Pons (tissue), 1 donor: Measurements from ENCODE around the gene OR11A1.

Experiments
- DNase-seq: peaks from one replicate; pipeline ENCODE4 v3.0.0-alpha.2; 2016; ENCODE audit warnings: low spot score

OR11A1 gene, protein sequence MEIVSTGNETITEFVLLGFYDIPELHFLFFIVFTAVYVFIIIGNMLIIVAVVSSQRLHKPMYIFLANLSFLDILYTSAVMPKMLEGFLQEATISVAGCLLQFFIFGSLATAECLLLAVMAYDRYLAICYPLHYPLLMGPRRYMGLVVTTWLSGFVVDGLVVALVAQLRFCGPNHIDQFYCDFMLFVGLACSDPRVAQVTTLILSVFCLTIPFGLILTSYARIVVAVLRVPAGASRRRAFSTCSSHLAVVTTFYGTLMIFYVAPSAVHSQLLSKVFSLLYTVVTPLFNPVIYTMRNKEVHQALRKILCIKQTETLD

DNA sequence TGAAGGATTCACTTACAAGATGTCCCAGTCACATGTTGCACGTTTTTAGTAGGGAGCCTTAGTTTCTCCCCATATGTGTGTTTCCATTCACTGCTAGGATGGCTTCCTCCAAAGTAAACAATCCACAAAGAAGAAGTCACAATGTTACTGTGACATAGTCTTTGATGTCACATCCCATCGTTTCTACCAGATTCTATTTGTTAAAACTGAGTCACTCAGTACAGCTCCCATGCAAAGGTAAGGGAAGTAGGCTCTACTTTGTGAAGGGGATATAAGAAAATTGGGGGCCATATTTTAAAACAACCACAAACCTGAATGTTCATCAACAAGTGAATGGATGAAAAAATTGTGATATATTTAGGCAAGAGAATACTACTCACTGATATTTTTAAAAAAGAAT is at the start of gene OR11A1, which contains the start of gene OR2H1:
Gene OR11A1 (minus strand): TSS at position 101 of the 400 bp plus-strand sequence. CDS start 29,430 bp downstream, outside the sequence.
Gene OR2H1 (plus strand): TSS at position 185 of the 400 bp plus-strand sequence. CDS start 4,615 bp downstream, outside the sequence.
- no peak for DNase-seq

DNA sequence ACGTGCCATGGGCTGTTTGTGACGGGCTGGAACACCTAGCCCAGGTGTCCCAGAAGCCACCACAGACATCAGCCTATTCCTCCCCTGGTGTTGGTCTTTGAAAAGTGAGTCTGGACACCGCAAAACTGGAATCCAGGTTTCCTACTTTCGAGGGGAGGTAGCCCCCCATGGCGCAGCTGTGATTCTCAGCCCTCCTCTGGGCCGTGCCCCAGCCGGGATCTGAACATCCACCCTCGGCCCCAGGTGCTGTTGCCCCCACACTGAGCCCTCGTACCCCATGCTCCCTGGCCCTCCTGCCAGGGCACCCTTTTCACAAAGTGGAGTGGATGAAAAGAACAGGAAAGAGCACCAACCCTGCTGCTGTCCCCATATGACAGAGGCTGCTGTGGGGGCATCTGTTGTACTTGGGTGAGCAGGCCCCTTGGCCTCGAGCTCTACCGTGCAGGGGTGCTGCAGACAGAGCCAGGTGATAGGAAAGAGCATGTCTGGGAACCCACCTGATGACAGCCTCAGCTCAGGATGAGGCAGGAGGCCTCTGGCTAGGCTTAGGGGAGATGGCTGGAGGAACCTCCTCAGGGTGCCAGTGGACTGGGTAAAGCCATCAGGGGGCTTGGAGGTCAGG is 49.7 kb upstream of the OR11A1 start:
- DNase-seq, result no peak

DNA sequence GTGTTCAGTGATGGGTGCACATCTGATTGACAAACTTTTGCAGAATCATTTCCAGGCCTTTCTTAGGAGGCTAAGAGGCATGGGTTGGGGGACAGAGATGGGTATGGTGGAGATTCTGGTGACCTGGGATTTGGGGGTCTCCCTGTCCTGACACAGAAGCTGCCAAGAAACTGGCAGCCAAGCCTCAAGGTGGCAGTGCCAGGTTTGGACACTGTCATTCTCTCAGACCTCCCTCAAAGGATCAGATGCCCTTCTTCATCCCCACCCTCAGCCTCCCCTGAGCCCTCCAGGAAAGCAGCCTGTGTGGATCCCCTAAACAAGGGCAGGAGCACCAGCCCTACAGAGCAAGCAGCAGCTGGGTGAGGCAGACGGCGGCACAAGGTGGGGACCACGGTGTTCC is 48.9 kb upstream of the OR11A1 start:
- no peak for DNase-seq

DNA sequence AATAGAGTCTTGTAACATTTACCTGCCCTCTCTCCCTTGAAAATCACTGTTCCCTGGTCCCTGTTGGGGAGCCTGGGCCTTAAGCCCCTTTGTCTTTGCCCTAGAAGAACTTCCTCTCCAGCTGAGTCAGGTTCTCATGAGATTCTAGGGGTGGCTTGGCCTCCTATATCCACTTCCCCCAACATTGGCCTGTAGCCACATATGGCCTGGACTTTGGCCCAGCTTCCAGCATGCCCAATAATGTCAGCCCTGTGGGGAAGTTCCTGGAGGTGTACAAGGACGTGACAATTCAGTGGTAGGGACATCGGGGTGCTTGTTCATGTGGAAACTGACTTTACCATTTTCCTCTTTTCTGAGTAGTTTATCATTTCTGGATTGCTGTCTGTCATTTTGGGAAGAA is 48.1 kb upstream of the OR11A1 start:
- no peak for DNase-seq

DNA sequence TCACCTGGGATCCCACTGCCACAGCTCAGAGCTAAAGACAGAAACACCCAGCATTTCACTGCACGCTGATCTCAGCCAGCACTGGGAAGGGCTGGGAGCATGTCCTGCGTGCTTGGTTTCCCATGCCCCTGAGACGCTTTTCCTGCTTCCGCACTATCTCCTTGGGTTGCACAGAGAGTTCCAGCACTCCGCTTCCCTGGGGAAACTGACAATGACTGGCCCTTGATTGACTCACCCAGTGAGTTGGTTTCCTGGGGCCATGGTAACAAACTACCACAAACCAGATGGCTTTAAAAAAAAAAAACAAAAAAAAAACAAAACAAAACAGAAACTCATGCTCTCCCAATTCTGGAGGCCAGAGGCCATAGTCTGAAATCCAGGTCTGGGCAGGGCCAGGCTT is 45.7 kb upstream of the OR11A1 start:
- no peak for DNase-seq

DNA sequence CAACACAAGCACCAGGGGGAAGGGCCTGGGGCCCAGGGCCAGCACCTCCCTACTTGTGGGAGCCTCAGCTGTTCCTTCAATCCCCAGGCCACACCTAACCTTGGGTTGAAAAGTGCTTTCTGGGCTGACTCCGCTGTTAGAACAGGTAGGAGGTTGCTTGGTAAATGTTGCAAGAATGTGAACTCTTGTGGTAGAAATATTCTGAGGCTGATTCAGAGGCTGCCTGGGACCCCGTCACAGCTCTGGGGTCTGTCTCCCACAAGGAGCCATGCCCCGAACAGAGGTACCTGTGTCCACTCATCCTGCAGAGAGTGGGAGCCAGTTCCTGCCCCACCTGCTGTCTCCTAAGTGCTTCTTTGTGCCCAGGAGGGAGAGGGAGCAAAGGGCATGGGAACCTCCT is 45.3 kb upstream of the OR11A1 start:
- no peak for DNase-seq

DNA sequence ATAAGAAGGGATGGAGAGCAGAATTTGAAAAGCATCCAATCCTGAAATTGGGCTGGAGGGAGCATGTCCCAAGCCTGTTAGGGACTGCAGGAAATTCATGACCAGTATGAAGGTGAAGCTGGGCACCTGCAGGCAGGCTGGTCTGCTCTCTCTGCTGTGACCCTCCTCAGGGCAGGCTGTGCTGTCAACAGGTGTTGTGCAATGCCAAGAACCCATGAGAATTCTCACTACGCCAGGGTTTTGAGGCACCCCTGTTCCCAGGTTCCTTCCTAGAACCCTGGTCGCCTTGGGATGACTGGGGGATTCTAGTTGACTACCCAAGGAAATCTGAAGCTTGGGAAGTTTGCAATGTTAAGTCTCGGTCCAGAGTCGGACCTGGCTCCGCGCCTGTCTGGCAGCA is 44.2 kb upstream of the OR11A1 start:
- no peak for DNase-seq

DNA sequence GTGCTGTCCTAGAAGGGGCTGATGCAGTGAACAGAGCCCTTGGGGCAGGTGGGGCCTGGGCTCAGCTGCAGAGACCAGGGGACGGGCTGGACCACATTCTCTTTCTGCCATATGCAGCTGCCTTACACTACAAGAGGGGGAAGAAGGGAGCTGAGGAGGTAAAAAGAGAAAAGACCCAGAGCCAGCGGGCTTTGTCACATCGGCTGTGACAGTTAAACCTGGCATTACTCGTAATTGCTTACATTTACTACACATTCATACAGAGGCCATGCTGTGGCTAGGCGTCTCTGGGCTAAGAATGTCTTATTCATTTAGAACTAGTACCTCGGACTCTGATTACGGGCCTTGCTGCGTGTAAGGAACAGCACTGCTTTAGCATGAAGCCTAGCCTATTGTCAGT is 43.7 kb upstream of the OR11A1 start:
- DNase-seq, result no peak

DNA sequence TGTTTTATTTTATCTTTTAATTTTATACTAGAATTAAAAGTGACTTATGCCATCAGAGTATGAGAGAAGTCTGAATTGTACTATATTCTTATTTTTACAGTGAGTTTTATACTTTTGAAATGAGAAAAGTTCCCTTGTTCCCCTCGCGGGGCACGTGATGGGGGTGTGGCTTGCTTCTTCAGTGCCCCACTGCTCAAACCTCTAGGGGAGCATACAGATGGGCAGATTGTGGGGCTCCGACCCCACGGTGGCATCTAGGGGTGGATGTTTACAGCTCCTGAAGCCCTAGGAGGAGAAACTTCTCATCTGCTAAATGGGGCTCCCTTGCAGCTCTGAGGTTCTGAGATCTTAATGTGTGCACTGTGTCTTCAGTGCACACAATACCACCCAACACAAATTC is 42.8 kb upstream of the OR11A1 start:
- DNase-seq, result no peak

DNA sequence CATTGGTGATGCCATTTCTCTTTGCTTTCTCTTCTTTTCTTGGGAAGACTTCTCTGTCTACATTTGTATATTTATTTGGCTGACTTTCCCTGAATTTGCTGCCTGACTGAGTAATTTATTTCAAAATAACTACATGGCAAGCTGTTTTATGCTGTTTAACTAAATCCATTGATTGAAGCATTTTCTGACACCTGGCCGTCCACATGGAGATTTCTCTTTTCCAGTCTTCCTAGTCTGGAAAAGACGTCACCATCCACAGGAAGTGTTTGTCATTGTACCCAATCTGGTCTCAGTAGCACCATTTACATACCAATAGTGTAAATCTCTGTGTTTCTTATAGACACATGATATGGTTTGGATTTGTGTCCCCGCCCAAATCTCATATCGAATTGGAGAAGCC is 40.1 kb upstream of the OR11A1 start:
- DNase-seq, result no peak

DNA sequence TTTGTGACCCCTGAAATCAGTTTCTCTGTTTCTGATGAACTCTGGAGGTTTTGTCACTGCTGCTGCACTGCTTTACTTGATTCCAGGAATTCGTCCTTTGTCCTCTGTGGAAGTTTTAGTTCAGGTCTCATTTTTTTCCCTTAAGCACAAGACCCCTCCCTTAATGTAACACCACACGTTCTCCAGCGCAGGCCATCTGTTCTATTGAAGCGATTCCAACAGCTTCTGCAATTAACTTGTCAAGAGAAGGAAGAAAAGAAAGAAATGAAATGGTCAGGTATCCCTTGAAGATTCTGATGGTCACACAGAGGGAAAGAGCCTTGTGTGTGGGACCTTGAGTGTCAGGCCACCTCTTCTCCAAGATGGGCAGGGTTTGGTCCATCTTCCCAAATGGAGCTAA is 38.7 kb upstream of the OR11A1 start:
- no peak for DNase-seq

DNA sequence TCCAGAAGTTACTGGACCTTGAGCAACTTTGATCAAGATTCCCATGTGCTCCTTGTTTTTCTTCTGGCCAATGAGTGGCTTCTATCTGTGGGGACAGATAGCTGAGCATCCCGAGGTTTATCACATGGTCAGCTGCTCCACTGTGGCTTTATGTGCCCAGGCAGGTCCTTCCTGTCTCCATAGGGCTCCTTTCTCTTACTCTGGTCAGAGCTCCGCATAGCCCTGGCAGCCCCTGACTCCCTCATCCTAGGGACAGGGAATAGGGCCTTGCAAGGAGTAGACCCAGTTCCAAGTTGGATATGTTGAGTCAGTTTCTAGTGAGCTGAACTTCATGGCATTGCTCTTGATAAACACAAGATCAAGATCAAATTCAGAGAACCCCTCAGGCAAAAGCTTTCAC is 37.3 kb upstream of the OR11A1 start:
- DNase-seq, result no peak

DNA sequence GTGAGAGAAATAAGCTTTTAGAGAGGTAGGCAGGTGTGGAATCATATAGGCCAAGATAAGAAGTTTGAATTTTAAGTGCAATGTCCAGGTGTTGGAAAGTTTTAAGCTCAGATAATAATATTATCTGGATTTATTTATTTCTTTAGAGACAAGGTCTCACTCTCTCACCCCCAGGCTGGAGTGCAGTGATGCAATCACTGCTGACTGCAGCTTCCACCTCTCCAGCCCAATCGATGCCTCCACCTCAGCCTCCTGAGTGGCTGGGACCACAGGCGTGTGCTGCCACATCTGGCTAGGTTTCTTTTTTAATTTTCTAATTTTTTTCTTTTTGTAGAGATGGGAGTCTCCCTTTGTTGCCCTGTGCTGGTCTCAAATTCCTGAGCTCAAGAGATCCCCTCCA is 36.4 kb upstream of the OR11A1 start:
- no peak for DNase-seq

DNA sequence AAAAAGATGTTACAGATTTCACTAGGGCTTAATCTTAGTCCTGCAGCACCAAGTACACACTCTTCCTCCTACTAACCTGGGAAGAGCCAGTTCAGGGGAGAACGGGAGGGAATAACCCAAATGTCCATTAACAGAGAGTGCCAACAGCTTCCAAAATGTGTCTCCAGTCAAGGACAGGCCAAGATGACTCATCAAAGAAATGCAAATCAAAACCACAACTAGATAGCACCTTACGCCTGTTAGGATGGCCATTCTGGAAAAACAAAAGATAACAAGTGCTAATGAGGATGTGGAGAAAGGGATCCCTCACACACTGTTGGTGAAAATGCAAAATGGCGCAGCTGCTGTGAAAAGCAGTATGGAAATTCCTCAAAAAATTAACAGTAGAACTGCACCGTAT is 34.7 kb upstream of the OR11A1 start:
- no peak for DNase-seq

DNA sequence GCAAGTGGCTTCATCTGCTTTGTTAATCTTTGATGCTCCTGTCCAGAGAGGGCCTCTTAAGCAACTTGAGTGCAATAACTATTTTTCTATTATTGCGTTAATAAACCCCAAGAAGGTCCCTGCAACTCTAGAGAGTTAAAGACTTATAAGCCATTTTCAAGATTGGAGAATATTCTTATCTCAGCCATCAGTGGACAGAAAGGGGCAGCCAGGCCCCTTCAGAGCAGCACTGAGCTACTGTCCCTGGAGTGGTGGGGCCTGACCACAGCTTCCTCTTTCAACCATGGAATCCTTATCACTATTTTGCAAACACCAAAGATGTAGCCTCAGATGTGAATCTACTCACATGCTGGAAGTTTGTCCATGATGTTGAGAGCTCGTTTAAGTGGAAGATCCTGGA is 33.7 kb upstream of the OR11A1 start:
- DNase-seq, result no peak

DNA sequence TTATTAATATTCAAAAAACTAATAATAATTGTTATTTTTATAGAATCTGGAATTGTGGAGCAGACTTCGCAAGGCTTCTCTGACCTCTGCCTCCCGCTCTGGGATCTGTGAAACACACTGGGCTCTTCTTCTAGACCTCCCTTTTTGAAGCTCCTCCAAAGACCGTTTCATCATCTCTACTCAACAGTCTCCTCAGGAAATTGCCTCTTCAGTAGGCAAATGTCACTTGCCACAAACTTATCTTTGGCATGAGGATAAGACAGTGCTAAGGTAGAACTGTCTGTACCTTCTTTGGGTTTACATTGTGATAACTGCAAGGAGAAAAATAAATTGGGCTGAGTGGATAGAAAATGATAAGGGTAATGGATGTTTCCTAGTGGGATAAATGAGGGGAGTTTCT is 33.2 kb upstream of the OR11A1 start:
- DNase-seq, result no peak

DNA sequence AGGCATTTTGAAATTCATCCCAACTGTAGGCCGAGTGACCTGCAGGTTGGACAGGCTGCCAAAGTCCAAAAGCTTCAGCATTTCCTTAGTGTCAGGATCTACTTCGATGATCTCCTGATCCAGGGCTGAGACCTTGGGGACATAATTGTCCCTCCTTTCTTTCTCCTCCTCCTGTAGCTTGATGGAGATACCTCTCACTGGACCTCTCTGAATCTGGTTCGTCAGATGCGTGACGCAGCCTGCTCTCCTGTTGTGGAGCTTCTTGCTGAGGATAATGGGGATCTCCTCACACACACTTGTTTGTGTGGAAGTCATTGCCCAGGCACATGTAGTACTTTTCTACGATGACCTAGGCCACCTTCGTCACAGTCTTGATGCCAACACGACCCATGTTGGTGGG is 32.4 kb upstream of the OR11A1 start:
- no peak for DNase-seq

DNA sequence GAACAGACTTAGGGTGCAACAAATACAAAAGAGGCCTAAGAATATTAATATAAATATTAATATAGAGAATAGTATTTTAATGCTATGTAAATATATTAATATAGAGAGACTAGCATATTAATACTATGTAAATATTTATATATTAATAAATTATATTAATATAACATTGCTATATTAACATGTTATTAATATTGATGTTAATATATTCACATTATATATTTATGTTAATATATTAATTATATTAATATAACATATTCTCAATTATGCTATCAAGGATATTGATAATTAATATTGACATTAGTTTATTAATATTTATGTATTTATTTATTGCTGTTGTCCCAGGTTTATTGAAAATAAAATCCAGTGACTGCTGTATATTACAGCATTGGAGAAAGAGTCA is 32.0 kb upstream of the OR11A1 start:
- DNase-seq, result no peak

DNA sequence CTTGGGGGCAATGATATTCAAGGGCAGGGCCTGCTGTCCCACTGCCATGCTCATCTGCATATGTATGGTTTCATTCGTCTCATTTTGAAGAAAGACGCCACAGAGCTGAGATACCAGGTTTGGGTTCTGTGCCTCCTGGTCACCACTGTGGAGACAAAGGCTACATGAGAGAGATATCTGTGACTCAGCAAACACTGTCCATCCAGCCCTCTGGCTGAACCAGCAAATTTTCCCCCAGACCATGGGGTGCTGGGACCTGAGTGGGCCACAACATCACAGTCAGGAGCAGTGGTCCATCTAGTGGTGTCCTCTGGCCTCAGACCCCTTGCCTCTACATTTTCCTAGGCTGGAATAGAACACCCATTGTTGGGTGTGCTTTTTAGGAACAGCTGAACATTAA is 30.8 kb upstream of the OR11A1 start, which contains the start of gene MAS1L:
Gene MAS1L (minus strand): TSS at position 297 of the 400 bp plus-strand sequence. CDS start 54 bp downstream, at position 243.
- no peak for DNase-seq

DNA sequence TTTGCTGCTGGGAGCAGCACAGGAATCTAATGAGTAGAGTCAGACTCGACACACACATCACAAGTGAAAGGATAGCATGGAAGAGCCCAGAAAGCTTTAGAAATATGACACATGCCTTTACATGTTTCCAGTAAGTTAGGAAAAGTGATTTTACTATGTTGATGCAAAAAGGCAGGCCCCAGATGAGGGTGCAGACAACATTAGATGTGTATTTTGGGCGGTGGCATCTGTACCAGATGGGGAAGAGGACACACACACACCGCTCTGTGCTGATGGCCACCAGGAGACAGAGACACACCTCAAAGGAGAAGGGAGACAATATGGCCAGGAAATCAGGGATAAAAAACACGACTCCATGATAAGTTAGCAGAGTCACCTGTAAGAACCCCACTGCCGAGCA is 30.3 kb upstream of the OR11A1 start:
- no peak for DNase-seq

DNA sequence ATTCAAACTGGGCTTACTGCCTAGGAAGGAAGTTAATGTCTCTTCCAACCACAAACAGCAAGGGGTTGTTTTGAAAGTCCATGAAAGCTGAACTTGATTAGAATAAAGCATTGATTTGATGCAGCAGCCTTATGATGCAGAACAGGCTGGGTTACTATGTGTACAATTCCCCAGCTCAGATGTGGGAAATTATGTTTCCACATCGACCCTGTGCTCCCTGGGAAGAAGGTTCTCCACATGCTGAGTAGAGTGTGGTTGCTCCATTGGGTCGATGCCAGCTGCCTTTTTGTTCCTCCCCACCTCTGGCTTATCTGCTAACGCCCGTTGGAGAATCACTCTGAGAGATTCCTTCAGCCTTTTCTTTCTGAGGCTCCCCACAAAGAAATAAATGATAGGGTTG is 29.7 kb upstream of the OR11A1 start:
- no peak for DNase-seq

DNA sequence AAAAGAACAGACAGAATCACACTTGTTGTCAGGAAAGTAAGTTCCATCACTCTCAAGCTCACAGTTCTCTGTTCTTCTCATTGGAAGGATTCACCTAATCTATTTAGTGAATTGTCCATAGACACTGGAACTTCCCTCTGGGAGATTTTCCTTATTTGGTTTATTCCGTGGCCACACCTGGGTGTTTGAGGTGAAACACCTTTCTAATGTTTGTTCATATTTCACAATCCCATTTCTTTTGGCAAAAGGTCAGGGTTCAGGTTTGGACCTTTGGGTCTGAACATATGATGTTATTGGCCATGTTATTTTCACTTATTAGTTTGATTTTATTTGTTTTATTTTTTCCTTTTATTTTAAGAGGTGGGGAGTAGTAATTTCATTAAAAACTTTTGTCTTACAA is 26.9 kb upstream of the OR11A1 start:
- no peak for DNase-seq

DNA sequence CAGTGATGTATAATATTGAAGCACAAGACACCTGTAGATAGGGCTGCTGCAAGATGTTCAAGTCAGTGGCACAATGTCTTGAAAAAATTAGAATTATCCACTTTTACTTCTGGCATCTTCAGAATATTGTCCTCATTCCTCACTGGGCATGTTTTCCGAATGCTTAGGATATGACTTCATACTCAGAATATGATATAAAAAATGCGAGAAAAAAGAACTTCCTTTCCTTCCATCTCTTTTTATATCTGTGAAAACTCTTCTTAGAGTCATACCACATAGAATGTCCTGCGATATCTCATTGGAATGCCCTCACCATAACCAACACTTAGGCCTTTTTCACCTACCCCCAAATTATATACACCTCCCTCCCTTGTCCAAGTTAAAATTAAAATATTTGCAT is 26.3 kb upstream of the OR11A1 start:
- no peak for DNase-seq

DNA sequence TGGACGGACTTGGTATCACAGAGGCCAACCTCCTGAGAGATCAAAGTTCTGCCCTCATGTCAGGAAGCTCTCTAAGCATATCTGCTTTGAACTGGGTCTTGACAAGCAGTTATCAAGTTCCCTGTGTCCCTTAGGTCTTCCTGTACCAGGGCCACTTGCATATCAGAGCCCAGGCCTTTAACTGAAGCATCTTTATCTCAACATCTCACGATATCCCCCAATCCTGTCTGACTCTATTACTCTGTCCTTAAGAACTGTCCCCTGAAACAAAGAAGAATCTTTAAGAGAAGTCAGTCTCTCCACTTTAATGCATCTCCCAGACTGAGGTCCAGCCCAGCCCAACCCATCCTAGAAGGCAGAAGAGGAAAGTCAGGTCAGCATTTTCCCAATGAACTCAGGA is 22.7 kb upstream of the OR11A1 start:
- DNase-seq, result no peak
